Upper lobe of left lung (tissue), 4 donors: ENCODE results near the gene KIAA0586.

Experiments
- POLR2AphosphoS5 ChIP-seq, 2 donors: sonication (generic); formaldehyde crosslinking; IDR thresholded peaks; one replicate each; pipeline ENCODE4 v1.5.1; 2017; ENCODE audit warnings: antibody characterized with exemption in 2 of 2
- TF ChIP-seq, protein P1 (sequence below), 6 experiments: fragments of 450-650 bp in 4 of 6; fragments of 200-600 bp in 2 of 6; sonication (generic) in 2 of 6; IDR thresholded peaks; one replicate each; pipeline ENCODE4 v1.5.1; 2016 to 2019; ENCODE audit warnings: antibody characterized with exemption in 6 of 6

GRCh38 chr14:58479975-58480374 is 52.5 kb downstream of the KIAA0586 start:
- TF ChIP-seq, protein P1, sequence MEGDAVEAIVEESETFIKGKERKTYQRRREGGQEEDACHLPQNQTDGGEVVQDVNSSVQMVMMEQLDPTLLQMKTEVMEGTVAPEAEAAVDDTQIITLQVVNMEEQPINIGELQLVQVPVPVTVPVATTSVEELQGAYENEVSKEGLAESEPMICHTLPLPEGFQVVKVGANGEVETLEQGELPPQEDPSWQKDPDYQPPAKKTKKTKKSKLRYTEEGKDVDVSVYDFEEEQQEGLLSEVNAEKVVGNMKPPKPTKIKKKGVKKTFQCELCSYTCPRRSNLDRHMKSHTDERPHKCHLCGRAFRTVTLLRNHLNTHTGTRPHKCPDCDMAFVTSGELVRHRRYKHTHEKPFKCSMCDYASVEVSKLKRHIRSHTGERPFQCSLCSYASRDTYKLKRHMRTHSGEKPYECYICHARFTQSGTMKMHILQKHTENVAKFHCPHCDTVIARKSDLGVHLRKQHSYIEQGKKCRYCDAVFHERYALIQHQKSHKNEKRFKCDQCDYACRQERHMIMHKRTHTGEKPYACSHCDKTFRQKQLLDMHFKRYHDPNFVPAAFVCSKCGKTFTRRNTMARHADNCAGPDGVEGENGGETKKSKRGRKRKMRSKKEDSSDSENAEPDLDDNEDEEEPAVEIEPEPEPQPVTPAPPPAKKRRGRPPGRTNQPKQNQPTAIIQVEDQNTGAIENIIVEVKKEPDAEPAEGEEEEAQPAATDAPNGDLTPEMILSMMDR (IDR thresholded peaks at IDR 0.05) = no peak
- TF ChIP-seq POLR2AphosphoS5 (IDR thresholded peaks at IDR 0.05) = no peak
